GM18861 (cell line): ENCODE results near the gene ADAMTSL3.
"Not testable (repeated sequence)": the region's sequence is repeated elsewhere in the genome, so short reads cannot be mapped to it uniquely, and the experiment has no call there.

Experiments used
- ATAC-seq: cut with Tn5 transposase; IDR thresholded peaks from one replicate; pipeline ENCODE4 v1.9.1; 2021; ENCODE audit not compliant: unreplicated experiment

Gene ADAMTSL3

GRCh38 chr15:83746231-83746630, 92.3 kb downstream of the ADAMTSL3 start:
- no peak for ATAC-seq

- ATAC-seq: no peak
Measured at GRCh38 chr15:83747050-83747717, 93.3 kb downstream of the ADAMTSL3 start.

GRCh38 chr15:83747718-83748110, 93.8 kb downstream of the ADAMTSL3 start:
- ATAC-seq: no peak

- ATAC-seq: no peak
Measured at GRCh38 chr15:83753872-83754493, 100.1 kb downstream of the ADAMTSL3 start.

GRCh38 chr15:83757291-83757690, 103.4 kb downstream of the ADAMTSL3 start:
- not testable (repeated sequence) for ATAC-seq

GRCh38 chr15:83762367-83762766, 108.4 kb downstream of the ADAMTSL3 start:
- ATAC-seq: no peak

GRCh38 chr15:83764201-83764838, 110.4 kb downstream of the ADAMTSL3 start:
- ATAC-seq: no peak

GRCh38 chr15:83766339-83766738, 112.4 kb downstream of the ADAMTSL3 start:
- ATAC-seq: no peak

GRCh38 chr15:83767741-83768140, 113.8 kb downstream of the ADAMTSL3 start:
- no peak for ATAC-seq

GRCh38 chr15:83769411-83769999, 115.6 kb downstream of the ADAMTSL3 start:
- no peak for ATAC-seq

GRCh38 chr15:83775738-83776137, 121.8 kb downstream of the ADAMTSL3 start:
- no peak for ATAC-seq

- no peak for ATAC-seq
Measured at GRCh38 chr15:83776986-83777385, 123.1 kb downstream of the ADAMTSL3 start.

GRCh38 chr15:83783227-83783626, 129.3 kb downstream of the ADAMTSL3 start:
- ATAC-seq: no peak

GRCh38 chr15:83784975-83785374, 131.1 kb downstream of the ADAMTSL3 start:
- ATAC-seq: no peak

- ATAC-seq: no peak
Measured at GRCh38 chr15:83786336-83786735, 132.4 kb downstream of the ADAMTSL3 start.

- no peak for ATAC-seq
Measured at GRCh38 chr15:83793069-83793468, 139.1 kb downstream of the ADAMTSL3 start.

GRCh38 chr15:83794209-83794608, 140.3 kb downstream of the ADAMTSL3 start:
- no peak for ATAC-seq

GRCh38 chr15:83809345-83809744, 155.4 kb downstream of the ADAMTSL3 start:
- ATAC-seq: no peak

- ATAC-seq: no peak
Measured at GRCh38 chr15:83810110-83810509, 156.2 kb downstream of the ADAMTSL3 start.

- no peak for ATAC-seq
Measured at GRCh38 chr15:83813682-83814081, 159.8 kb downstream of the ADAMTSL3 start.

- no peak for ATAC-seq
Measured at GRCh38 chr15:83815506-83815905, 161.6 kb downstream of the ADAMTSL3 start.
